Adrenal gland (tissue), 12 donors: ENCODE measurements around the gene TP53I13. TPM values are rescaled to one million over a fixed set of nuclear protein-coding genes. Genes with fewer than 3 reads are reported as not detected.

Experiments used
- DNase-seq, 7 donors: peaks; one replicate each; pipeline ENCODE4 v3.0.0-alpha.2; 2019 to 2020
- H3K27ac ChIP-seq, 5 donors: fragments of 200-600 bp; sonication (generic) in 4 of 5; 1 replicate in 3 of 5; 2 replicates in 2 of 5; pipeline versions ENCODE4 v1.5.1 to v1.8.0; 2016 to 2020; ENCODE audit warnings: mild to moderate bottlenecking in 1 of 5
- H3K27me3 ChIP-seq: fragments of 200-600 bp; 2 replicates; pipeline ENCODE4 v1.8.0; 2021
- H3K36me3 ChIP-seq, 2 donors: fragments of 200-600 bp; replicated peaks in 1 of 2; 1 replicate in 1 of 2; 2 replicates in 1 of 2; pipeline versions ENCODE4 v1.5.1 to v1.8.0; 2018 to 2022
- H3K4me1 ChIP-seq, 2 donors: fragments of 200-600 bp; replicated peaks in 1 of 2; 1 replicate in 1 of 2; 2 replicates in 1 of 2; pipeline versions ENCODE4 v1.5.1 to v1.8.0; 2018 to 2021
- H3K4me3 ChIP-seq, 4 donors: fragments of 200-600 bp; sonication (generic) in 3 of 4; one replicate each; pipeline ENCODE4 v1.5.1; 2016 to 2018
- H3K9me3 ChIP-seq, 3 donors: fragments of 200-600 bp; sonication (generic) in 1 of 3; replicated peaks in 1 of 3; 1 replicate in 2 of 3; 2 replicates in 1 of 3; pipeline versions ENCODE4 v1.5.1 to v1.8.0; 2016 to 2021
- POLR2A ChIP-seq, 2 donors: fragments of 450-650 bp; IDR thresholded peaks; one replicate each; pipeline ENCODE4 v1.6.1; 2017; ENCODE audit warnings: antibody characterized with exemption in 2 of 2, mild to moderate bottlenecking in 2 of 2, moderate library complexity in 1 of 2
- WGBS, 4 donors: extraction: QIAGEN DNeasy Blood & Tissue Kit in 2 of 4; methylation state at CpG; one replicate each; pipeline versions ENCODE4 v1.1.5 to v1.1.7; 2013 to 2017; 5-methylcytosine and 5-hydroxymethylcytosine counted together
- intact Hi-C, 2 donors: fragments of 100-400 bp; cut with DNase I; formaldehyde crosslinking; loops; one replicate each; pipeline versions ENCODE4 v1.14.1 to v1.15.0; 2022 to 2023
- polyA plus RNA-seq, 3 donors: library from polyadenylated mRNA; stranded (reverse); fragments of 200-250 nt in 2 of 3; fragments of 350-450 nt in 1 of 3; fragmentation: Illumina TruSeq in 1 of 3; extraction: RNeasy Lipid Tissue Mini Kit (QIAGEN cat#74804) in 1 of 3; gene quantifications; one replicate each; pipeline ENCODE4 v1.2.3, GENCODE V29; 2013 to 2014
- total RNA-seq, 9 donors: library from RNA; depleted of rRNA in 4 of 9; stranded (reverse); fragments of >200 nt in 4 of 9; fragments of 120-200 nt in 1 of 9; fragmentation: NEBNext Ultra II Directional in 1 of 9; extraction: Animal tissue kit (Norgen Biotek cat#: 25700) in 1 of 9; gene quantifications; one replicate each; pipeline versions ENCODE4 v1.1.0 to v1.2.4, GENCODE V29; 2013 to 2023
- TF ChIP-seq, protein P1 (sequence below), 6 experiments: fragments of 450-650 bp in 4 of 6; fragments of 200-600 bp in 2 of 6; sonication (generic) in 1 of 6; IDR thresholded peaks; 1 replicate in 5 of 6; 2 replicates in 1 of 6; pipeline versions ENCODE4 v1.5.1 to v1.8.0; 2016 to 2021; ENCODE audit warnings: antibody characterized with exemption in 6 of 6, mild to moderate bottlenecking in 2 of 6, moderate library complexity in 1 of 6
- donor health status: healthy with polysubstance abuse.
- donor health status: Bipolar disorder and iron deficiency.
- donor health status: DM: yes; HTN: yes; CAD: no.
- donor health status: DM: no; HTN: no; CAD: no.
- donor health status: DM: no; HTN: no; CAD: no.
- donor health status: DM: yes; HTN: yes; CAD: no.

TP53I13 gene
- total and polyA plus RNA-seq, 12 donors = 4.2 to 163 (median 45.2) TPM

GRCh38 chr17:29573871-29574731, 5.6 kb downstream of the TP53I13 start:
- Histone ChIP-seq H3K4me1 (peaks cover 18 to 21% of the 10 kb centered on the region in 2 donors), H3K27ac (no peak overlapping the region), H3K36me3 (peaks cover 0 to 47% of the 10 kb centered on the region in 2 donors), H3K27me3 (no peaks in the 10 kb centered on the region), H3K4me3 (no peak overlapping the region), H3K9me3 (no peaks in the 10 kb centered on the region)
- intact Hi-C loops = no loop called here
- DNase-seq = peak in 1 of 7 donors; percentile 22
- TF ChIP-seq POLR2A (IDR thresholded peaks at IDR 0.05) = no peak
- TF ChIP-seq, protein P1, sequence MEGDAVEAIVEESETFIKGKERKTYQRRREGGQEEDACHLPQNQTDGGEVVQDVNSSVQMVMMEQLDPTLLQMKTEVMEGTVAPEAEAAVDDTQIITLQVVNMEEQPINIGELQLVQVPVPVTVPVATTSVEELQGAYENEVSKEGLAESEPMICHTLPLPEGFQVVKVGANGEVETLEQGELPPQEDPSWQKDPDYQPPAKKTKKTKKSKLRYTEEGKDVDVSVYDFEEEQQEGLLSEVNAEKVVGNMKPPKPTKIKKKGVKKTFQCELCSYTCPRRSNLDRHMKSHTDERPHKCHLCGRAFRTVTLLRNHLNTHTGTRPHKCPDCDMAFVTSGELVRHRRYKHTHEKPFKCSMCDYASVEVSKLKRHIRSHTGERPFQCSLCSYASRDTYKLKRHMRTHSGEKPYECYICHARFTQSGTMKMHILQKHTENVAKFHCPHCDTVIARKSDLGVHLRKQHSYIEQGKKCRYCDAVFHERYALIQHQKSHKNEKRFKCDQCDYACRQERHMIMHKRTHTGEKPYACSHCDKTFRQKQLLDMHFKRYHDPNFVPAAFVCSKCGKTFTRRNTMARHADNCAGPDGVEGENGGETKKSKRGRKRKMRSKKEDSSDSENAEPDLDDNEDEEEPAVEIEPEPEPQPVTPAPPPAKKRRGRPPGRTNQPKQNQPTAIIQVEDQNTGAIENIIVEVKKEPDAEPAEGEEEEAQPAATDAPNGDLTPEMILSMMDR (IDR thresholded peaks at IDR 0.05) = no peak
- whole genome bisulfite sequencing, 4 donors = 87 to 96% (median 87%) methylated on average over 12 to 14 of the region's 14 CpGs

DNA sequence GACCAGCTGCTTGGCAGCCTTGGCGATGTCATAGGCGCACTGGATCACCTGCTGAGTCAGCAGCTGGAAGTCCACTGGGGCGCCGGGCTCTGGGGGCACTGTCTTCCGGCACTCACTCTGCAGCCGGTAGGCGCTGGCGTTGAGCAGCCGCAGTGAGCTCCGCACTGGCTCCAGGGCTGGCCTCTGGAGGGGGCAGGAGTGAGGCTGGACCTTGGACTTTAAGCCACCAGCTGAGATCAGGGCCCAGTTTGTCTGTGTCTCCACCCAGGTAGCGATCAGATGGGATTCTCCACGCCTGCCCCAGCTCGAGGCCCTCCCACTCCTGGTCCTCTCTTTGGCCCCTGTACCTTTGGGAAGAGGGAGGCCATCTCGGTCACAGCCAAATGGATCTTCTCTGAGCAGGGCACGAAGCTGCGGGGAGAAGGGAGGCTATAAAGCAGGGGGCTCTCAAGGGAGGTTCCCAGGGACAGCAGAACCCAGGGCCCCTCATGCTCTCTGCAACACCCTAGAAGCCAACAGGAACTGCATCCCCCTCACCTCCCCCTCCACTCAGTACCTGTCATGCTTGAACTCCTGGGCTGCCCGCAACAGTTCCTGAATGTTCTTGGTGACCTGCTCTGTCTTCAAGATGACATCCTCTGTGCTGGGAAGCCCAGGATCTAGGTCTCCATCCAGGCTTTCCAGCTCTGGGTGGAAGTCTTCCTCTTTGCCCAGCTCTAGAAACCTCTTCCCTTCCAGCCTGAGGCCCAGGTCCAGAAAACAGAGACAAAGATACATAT, 6.4 kb downstream of the TP53I13 start:
- Histone ChIP-seq H3K27me3 (no peaks in the 10 kb centered on the region), H3K9me3 (no peaks in the 10 kb centered on the region), H3K4me3 (no peak overlapping the region), H3K27ac (no peak overlapping the region), H3K36me3 (peaks cover 0 to 52% of the 10 kb centered on the region in 2 donors), H3K4me1 (peaks cover 14 to 16% of the 10 kb centered on the region in 2 donors)
- WGBS, 4 donors = 89 to 100% (median 92%) methylated on average over 1 to 17 of the region's 17 CpGs
- DNase-seq = peak in 2 of 7 donors; percentile 6 to 21
- TF ChIP-seq, protein P1 (IDR thresholded peaks at IDR 0.05) = no peak
- TF ChIP-seq POLR2A (IDR thresholded peaks at IDR 0.05) = no peak
- intact Hi-C loops = loop anchor here in 1 of 2 donors (5.0 kb wide), 1 partner anchor 37 kb away; no protein-coding TSS in a partner anchor

- no peak overlapping the region for H3K4me3 ChIP-seq
- no peak overlapping the region for H3K27ac ChIP-seq
- intact Hi-C loops = loop anchor here in 1 of 2 donors (5.0 kb wide), 1 partner anchor 37 kb away; no protein-coding TSS in a partner anchor
- TF ChIP-seq, protein P1 (IDR thresholded peaks at IDR 0.05) = no peak
- TF ChIP-seq POLR2A (IDR thresholded peaks at IDR 0.05) = no peak
- peaks cover 14 to 16% of the 10 kb centered on the region in 2 donors for H3K4me1 ChIP-seq
- H3K36me3 ChIP-seq = peaks cover 0 to 52% of the 10 kb centered on the region in 2 donors
- WGBS, 4 donors = 88 to 93% (median 92%) methylated on average over 15 to 28 of the region's 28 CpGs
- DNase-seq = peak in 1 of 7 donors; percentile 22
- no peaks in the 10 kb centered on the region for H3K27me3 ChIP-seq
- no peaks in the 10 kb centered on the region for H3K9me3 ChIP-seq
Measured at GRCh38 chr17:29575511-29576213, 7.2 kb downstream of the TP53I13 start.
